NCI-H2029 treated with DMSO at 0.1 percent for 48 hours (cell line): Measurements from ENCODE around the gene GFAP.

Experiments used
- DNase-seq: peaks from one replicate; lab custom pipeline; 2025; lab: John Stamatoyannopoulos, UW

GFAP gene

GRCh38 chr17:44899074-44899782 lies 16.1 kb downstream of the GFAP start, which contains the start of gene EFTUD2:
Gene EFTUD2 (minus strand): TSS chr17:44899445. CDS start chr17:44894521, 4,924 bp downstream.
- peak; percentile 50 for DNase-seq

DNA sequence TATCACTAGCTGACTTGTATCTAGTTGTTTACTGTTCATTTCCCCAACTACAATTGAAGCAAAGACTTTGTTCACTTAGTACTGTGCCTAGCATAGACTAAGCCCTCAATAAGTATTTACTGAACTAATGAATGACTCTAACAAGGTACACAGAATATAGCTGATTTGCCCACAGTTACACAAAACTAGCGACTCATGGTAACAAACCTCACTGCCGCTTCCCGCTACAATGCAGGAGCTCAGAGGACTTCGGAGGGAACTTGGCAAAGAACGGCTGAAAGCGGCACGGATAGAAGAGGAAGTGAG lies 16.6 kb downstream of the GFAP start:
- DNase-seq: no peak

DNA sequence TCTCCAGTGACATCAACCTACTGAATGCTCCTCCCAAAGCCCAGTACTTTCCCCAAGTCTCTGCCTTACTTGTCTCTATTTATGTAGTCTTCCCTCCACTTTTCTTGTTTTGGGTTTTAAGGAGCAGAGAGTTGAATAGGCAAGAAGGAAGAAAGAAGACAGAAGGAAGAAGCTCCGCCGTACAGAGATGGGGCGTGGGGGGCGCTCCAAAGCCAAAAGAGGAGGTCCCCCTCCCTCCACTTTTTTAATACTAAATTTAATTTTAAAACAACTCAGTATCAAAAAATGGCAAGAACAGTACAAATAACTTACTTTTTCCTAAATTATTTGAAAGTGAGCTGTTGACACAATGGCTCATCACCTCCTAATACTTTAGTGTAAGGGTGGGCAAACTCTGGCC lies 20.7 kb downstream of the GFAP start:
- DNase-seq: no peak

GRCh38 chr17:44892250-44892649 lies 23.1 kb downstream of the GFAP start:
- no peak for DNase-seq

GRCh38 chr17:44889003-44889402 lies 26.3 kb downstream of the GFAP start:
- DNase-seq: no peak

- DNase-seq: no peak
Observed at GRCh38 chr17:44887971-44888954, 27.0 kb downstream of the GFAP start.

GRCh38 chr17:44887016-44887415 lies 28.3 kb downstream of the GFAP start:
- DNase-seq: no peak

GRCh38 chr17:44884941-44885340 lies 30.4 kb downstream of the GFAP start:
- no peak for DNase-seq

GRCh38 chr17:44881145-44881544 lies 34.2 kb downstream of the GFAP start:
- no peak for DNase-seq

GRCh38 chr17:44880062-44880461 lies 35.2 kb downstream of the GFAP start:
- no peak for DNase-seq

GRCh38 chr17:44879376-44879775 lies 35.9 kb downstream of the GFAP start:
- DNase-seq: no peak

- DNase-seq: no peak
Observed at GRCh38 chr17:44878627-44879221, 36.6 kb downstream of the GFAP start.

DNA sequence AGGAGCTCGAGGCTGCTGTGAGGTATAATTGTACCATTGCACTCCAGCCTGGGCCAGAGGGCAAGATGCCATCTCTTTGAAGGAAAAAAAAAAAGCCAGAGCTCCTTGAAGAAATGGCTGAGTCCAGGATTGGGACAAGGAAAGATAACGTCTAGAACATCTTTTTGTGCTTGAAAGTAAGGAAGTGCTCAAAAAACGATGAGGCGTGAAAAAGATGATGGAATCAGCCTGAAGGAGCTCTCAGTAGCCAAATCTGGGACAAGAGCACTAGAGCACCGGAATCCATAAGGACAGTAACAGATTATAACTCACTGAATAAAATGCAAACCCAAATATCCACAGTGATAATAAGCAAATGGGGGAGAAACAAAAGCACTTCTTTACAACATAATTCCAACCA lies 38.2 kb downstream of the GFAP start:
- no peak for DNase-seq

GRCh38 chr17:44875761-44876160 lies 39.5 kb downstream of the GFAP start:
- no peak for DNase-seq

DNA sequence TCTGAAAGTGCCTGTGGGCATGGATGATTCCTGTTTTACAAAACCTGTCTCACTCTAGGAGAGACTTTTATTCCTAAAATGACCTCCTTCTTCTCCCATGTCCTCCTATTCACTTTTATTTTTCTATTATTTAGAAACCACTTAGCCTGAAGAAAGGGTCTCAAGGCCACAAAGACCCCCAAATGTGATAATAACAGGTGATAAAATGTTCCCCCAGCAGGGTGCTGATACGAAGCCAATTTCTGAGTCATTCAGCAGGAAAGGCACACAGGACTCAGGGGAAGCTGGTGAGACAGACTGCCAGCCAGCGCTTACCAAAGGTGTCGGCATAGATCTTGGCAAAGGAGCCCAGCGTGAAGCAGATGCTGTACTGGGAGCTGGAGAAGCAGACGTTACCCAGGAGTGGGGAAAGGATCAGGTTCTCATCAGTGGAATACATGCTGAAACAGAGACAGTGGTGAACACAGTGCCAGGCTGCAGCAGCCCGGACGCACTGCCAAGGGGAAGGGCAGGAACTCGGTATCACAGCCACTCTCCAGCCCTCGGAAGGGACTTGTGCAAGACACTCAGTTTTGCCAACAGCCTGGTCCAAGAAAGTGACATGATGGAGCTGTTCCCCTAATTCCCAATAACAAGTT lies 43.0 kb downstream of the GFAP start:
- DNase-seq: no peak

DNA sequence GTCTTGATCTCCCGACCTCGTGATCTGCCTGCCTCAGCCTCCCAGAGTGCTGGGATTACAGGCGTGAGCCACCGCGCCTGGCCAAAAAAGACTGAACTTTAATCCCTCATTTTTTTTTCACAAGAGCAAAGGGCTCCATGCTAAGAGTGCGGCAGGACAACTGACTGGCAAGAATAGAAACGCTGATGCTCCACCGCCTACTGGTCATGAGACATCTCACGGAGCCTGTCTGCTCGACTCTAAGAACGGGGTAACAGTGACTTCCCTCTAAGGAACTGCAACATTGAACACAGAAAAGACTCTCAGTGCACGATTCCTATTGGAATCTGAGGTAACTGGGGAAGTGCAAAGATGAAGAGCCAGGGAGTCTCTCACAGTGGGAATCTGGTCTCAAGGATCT lies 43.7 kb downstream of the GFAP start:
- DNase-seq: no peak

GRCh38 chr17:44867841-44868240 lies 47.5 kb downstream of the GFAP start:
- DNase-seq: no peak

GRCh38 chr17:44865931-44866330 lies 49.4 kb downstream of the GFAP start:
- DNase-seq: no peak

GRCh38 chr17:44865231-44865660 lies 50.1 kb downstream of the GFAP start:
- DNase-seq: peak; percentile 48

DNA sequence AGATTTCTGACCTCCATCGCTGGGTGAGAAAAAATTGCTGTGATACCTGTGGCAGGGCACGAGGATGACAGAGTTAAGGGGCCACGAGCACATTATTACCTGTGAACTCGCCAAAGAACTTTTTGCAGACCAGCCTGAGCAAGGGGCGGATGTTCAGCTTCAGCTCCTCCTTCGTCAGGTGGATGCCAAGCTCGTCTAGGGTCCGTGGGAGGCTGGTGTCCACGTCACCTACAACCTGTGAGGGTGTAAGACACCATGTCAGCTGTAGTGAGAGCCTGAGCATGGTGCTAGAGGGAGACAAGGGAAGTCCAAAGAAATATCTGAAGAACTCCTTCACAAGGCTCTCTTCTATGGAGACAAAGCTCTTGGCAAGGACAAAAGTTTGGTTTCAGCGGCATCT lies 50.5 kb downstream of the GFAP start:
- no peak for DNase-seq

- DNase-seq: no peak
Observed at GRCh38 chr17:44863061-44863918, 52.0 kb downstream of the GFAP start.
